CD4-positive, alpha-beta T cell treated with Interleukin-17A for 1 hour (primary cell): ENCODE data around the gene ARHGAP33.
"Not testable (repeated sequence)": the region's sequence is repeated elsewhere in the genome, so short reads cannot be mapped to it uniquely, and the experiment has no call there.

Experiments
- DNase-seq: peaks from one replicate; pipeline ENCODE4 v3.0.0-alpha.2; 2020

The ARHGAP33 gene

GRCh38 chr19:35756377-35757230, 18.8 kb upstream of the ARHGAP33 start, which contains the start of gene HSPB6:
TSS of gene HSPB6 (minus strand) at chr19:35757029. CDS start at chr19:35757008, 21 bp downstream.
- no peak for DNase-seq

GRCh38 chr19:35757231-35757748, 18.1 kb upstream of the ARHGAP33 start:
- peak; percentile 10 for DNase-seq

GRCh38 chr19:35757749-35758608, 17.4 kb upstream of the ARHGAP33 start, which contains the start of gene PROSER3:
TSS of gene PROSER3 (plus strand) at chr19:35758176. CDS start at chr19:35758216, 40 bp downstream.
- peak; percentile 100 for DNase-seq

- no peak for DNase-seq
Measured at GRCh38 chr19:35759697-35760096, 15.7 kb upstream of the ARHGAP33 start.

- DNase-seq: no peak
Measured at GRCh38 chr19:35760711-35761349, 14.5 kb upstream of the ARHGAP33 start.

GRCh38 chr19:35764432-35765315, 10.7 kb upstream of the ARHGAP33 start:
- no peak for DNase-seq

GRCh38 chr19:35766571-35767104, 8.7 kb upstream of the ARHGAP33 start:
- no peak for DNase-seq

- no peak for DNase-seq
Measured at GRCh38 chr19:35767288-35768081, 7.9 kb upstream of the ARHGAP33 start.

- no peak for DNase-seq
Measured at GRCh38 chr19:35768082-35768421, 7.3 kb upstream of the ARHGAP33 start.

- DNase-seq: not testable (repeated sequence)
Measured at GRCh38 chr19:35772362-35772761, 3.0 kb upstream of the ARHGAP33 start.

GRCh38 chr19:35773020-35773806, 2.2 kb upstream of the ARHGAP33 start:
- DNase-seq: no peak

GRCh38 chr19:35774274-35775045, 904 bp upstream of the ARHGAP33 start:
- no peak for DNase-seq

- no peak for DNase-seq
Measured at GRCh38 chr19:35775046-35775297, 392 bp upstream of the ARHGAP33 start.

GRCh38 chr19:35776102-35776788, 881 bp downstream of the ARHGAP33 start:
- no peak for DNase-seq

- DNase-seq: no peak
Measured at GRCh38 chr19:35777086-35777841, 1.9 kb downstream of the ARHGAP33 start.

- no peak for DNase-seq
Measured at GRCh38 chr19:35777961-35778360, 2.6 kb downstream of the ARHGAP33 start.

GRCh38 chr19:35779033-35779432, 3.7 kb downstream of the ARHGAP33 start:
- no peak for DNase-seq

- no peak for DNase-seq
Measured at GRCh38 chr19:35780058-35780457, 4.7 kb downstream of the ARHGAP33 start.
